Upper lobe of left lung (tissue), 6 donors: ENCODE data around the gene MTHFD1L. TPM values are rescaled to one million over a fixed set of nuclear protein-coding genes. Genes with fewer than 3 reads are reported as not detected.

ENCODE experiments used
- ATAC-seq, 2 donors: fragments of 200-7000 bp; cut with Tn5 transposase; one replicate each; pipeline ENCODE4 v1.9.1; 2022; ENCODE audit warnings: mild to moderate bottlenecking in 2 of 2, moderate library complexity in 2 of 2; ENCODE audit not compliant: low FRiP score in 2 of 2
- DNase-seq, 2 donors: peaks; one replicate each; pipeline ENCODE4 v3.0.0-alpha.2; 2019 to 2020
- H3K27ac ChIP-seq, 4 donors: fragments of 200-600 bp; sonication (generic); one replicate each; pipeline ENCODE4 v1.5.1; 2016 to 2019
- H3K27me3 ChIP-seq, 4 donors: fragments of 200-600 bp; sonication (generic); one replicate each; pipeline ENCODE4 v1.5.1; 2017 to 2019
- H3K36me3 ChIP-seq, 4 donors: fragments of 200-600 bp; sonication (generic); one replicate each; pipeline ENCODE4 v1.5.1; 2016 to 2019
- H3K4me1 ChIP-seq, 4 donors: fragments of 200-600 bp; sonication (generic); one replicate each; pipeline ENCODE4 v1.5.1; 2018 to 2019
- H3K4me3 ChIP-seq, 4 donors: fragments of 200-600 bp; sonication (generic); one replicate each; pipeline ENCODE4 v1.5.1; 2017 to 2019; ENCODE audit warnings: mild to moderate bottlenecking in 2 of 4, moderate library complexity in 1 of 4
- H3K9me3 ChIP-seq, 4 donors: fragments of 200-600 bp; sonication (generic); one replicate each; pipeline ENCODE4 v1.5.1; 2018 to 2019
- CTCF ChIP-seq, 6 experiments: fragments of 450-650 bp in 4 of 6; fragments of 200-600 bp in 2 of 6; sonication (generic) in 2 of 6; IDR thresholded peaks; one replicate each; pipeline ENCODE4 v1.5.1; 2016 to 2019; ENCODE audit warnings: antibody characterized with exemption in 6 of 6
- EP300 ChIP-seq, 4 donors: sonication (generic); formaldehyde crosslinking; IDR thresholded peaks; one replicate each; pipeline ENCODE4 v1.5.1; 2017; ENCODE audit warnings: antibody characterized with exemption in 4 of 4, control low read depth in 2 of 4
- POLR2A ChIP-seq, 4 donors: fragments of 450-650 bp; IDR thresholded peaks; one replicate each; pipeline ENCODE4 v1.5.1; 2016 to 2017; ENCODE audit warnings: antibody characterized with exemption in 4 of 4, mild to moderate bottlenecking in 2 of 4
- POLR2AphosphoS5 ChIP-seq, 2 donors: sonication (generic); formaldehyde crosslinking; IDR thresholded peaks; one replicate each; pipeline ENCODE4 v1.5.1; 2017; ENCODE audit warnings: antibody characterized with exemption in 2 of 2
- WGBS, 2 donors: methylation state at CpG; one replicate each; pipeline ENCODE4 v1.1.5; 2017 to 2018; 5-methylcytosine and 5-hydroxymethylcytosine counted together
- total RNA-seq, 6 donors: library from RNA; depleted of rRNA in 4 of 6; stranded (reverse); fragments of >200 nt in 4 of 6; gene quantifications; one replicate each; pipeline versions ENCODE4 v1.1.0 to v1.2.1, GENCODE V29; 2016 to 2021
- donor health status: DM: no; HTN: no; CAD: no; lungs with moderate emphysema.
- donor health status: DM: no; HTN: yes; CAD: no; lungs with severe emphysema.

MTHFD1L gene
- total RNA-seq, 6 donors from 2014 or later = 11.8 to 32.3 (median 19.4) TPM

- DNase-seq = no peak
- Histone ChIP-seq H3K27me3 (no peaks in the 10 kb centered on the region), H3K4me1 (peaks cover 0 to 9% (median 2%) of the 10 kb centered on the region in 4 donors), H3K9me3 (no peaks in the 10 kb centered on the region), H3K36me3 (no peaks in the 10 kb centered on the region), H3K27ac (no peak overlapping the region), H3K4me3 (no peak overlapping the region)
- TF ChIP-seq POLR2A (IDR thresholded peaks at IDR 0.05) (no peak), EP300 (IDR thresholded peaks at IDR 0.05) (no peak), POLR2AphosphoS5 (IDR thresholded peaks at IDR 0.05) (no peak), CTCF (IDR thresholded peaks at IDR 0.05) (no peak)
- ATAC-seq = no peak
- 35% methylated on average over 1 of the region's 1 CpG for WGBS, 2 donors
Measured at GRCh38 chr6:151073701-151074100, 208.2 kb downstream of the MTHFD1L start.

GRCh38 chr6:151075005-151075404 lies 209.5 kb downstream of the MTHFD1L start:
- no peaks in the 10 kb centered on the region for H3K27me3 ChIP-seq
- DNase-seq (no peak), ATAC-seq (no peak)
- no peaks in the 10 kb centered on the region for H3K36me3 ChIP-seq
- H3K9me3 ChIP-seq = no peaks in the 10 kb centered on the region
- no peak overlapping the region for H3K4me3 ChIP-seq
- TF ChIP-seq POLR2AphosphoS5 (IDR thresholded peaks at IDR 0.05) = no peak
- no peak for TF ChIP-seq POLR2A (IDR thresholded peaks at IDR 0.05)
- TF ChIP-seq EP300 (IDR thresholded peaks at IDR 0.05) = no peak
- no peak for TF ChIP-seq CTCF (IDR thresholded peaks at IDR 0.05)
- H3K27ac ChIP-seq = no peak overlapping the region
- WGBS, 2 donors = 96 to 99% methylated on average over 3 of the region's 3 CpGs
- H3K4me1 ChIP-seq = no peaks in the 10 kb centered on the region

GRCh38 chr6:151075527-151075926 lies 210.0 kb downstream of the MTHFD1L start:
- DNase-seq (no peak), ATAC-seq (no peak)
- Histone ChIP-seq H3K36me3 (no peaks in the 10 kb centered on the region), H3K27ac (no peak overlapping the region), H3K27me3 (no peaks in the 10 kb centered on the region), H3K4me1 (no peaks in the 10 kb centered on the region), H3K4me3 (no peak overlapping the region), H3K9me3 (no peaks in the 10 kb centered on the region)
- WGBS, 2 donors = 89 to 93% methylated on average over 2 of the region's 2 CpGs
- TF ChIP-seq EP300 (IDR thresholded peaks at IDR 0.05) (no peak), POLR2A (IDR thresholded peaks at IDR 0.05) (no peak), CTCF (IDR thresholded peaks at IDR 0.05) (no peak), POLR2AphosphoS5 (IDR thresholded peaks at IDR 0.05) (no peak)

GRCh38 chr6:151075930-151076555 lies 210.5 kb downstream of the MTHFD1L start:
- DNase-seq (no peak), ATAC-seq (no peak)
- Histone ChIP-seq H3K36me3 (no peaks in the 10 kb centered on the region), H3K27ac (no peak overlapping the region), H3K9me3 (no peaks in the 10 kb centered on the region), H3K4me3 (no peak overlapping the region), H3K4me1 (no peaks in the 10 kb centered on the region), H3K27me3 (no peaks in the 10 kb centered on the region)
- no peak for TF ChIP-seq POLR2A (IDR thresholded peaks at IDR 0.05)
- no peak for TF ChIP-seq EP300 (IDR thresholded peaks at IDR 0.05)
- TF ChIP-seq CTCF (IDR thresholded peaks at IDR 0.05) = no peak
- TF ChIP-seq POLR2AphosphoS5 (IDR thresholded peaks at IDR 0.05) = no peak
- 88 to 90% methylated on average over 5 of the region's 5 CpGs for WGBS, 2 donors

GRCh38 chr6:151078655-151079054 lies 213.2 kb downstream of the MTHFD1L start:
- no peaks in the 10 kb centered on the region for H3K36me3 ChIP-seq
- H3K27me3 ChIP-seq = no peaks in the 10 kb centered on the region
- H3K27ac ChIP-seq = no peak overlapping the region
- 92 to 98% methylated on average over 6 of the region's 6 CpGs for WGBS, 2 donors
- DNase-seq (no peak), ATAC-seq (no peak)
- H3K4me1 ChIP-seq = no peaks in the 10 kb centered on the region
- H3K4me3 ChIP-seq = no peak overlapping the region
- H3K9me3 ChIP-seq = no peaks in the 10 kb centered on the region
- TF ChIP-seq POLR2A (IDR thresholded peaks at IDR 0.05) (no peak), EP300 (IDR thresholded peaks at IDR 0.05) (no peak), POLR2AphosphoS5 (IDR thresholded peaks at IDR 0.05) (no peak), CTCF (IDR thresholded peaks at IDR 0.05) (no peak)
